H9 (cell line): Measurements from ENCODE around the gene RARB. TPM values are rescaled to one million over a fixed set of nuclear protein-coding genes. Genes with fewer than 3 reads are reported as not detected.

ENCODE experiments used
- DNase-seq: peaks from one replicate; pipeline ENCODE4 v3.0.0-alpha.2; 2017
- H2AFZ ChIP-seq: one replicate; pipeline ENCODE4 v1.6.1; 2013; ENCODE audit warnings: mild to moderate bottlenecking, low read length, control low read depth, moderate library complexity
- H2AK5ac ChIP-seq: 2 replicates; pipeline ENCODE4 v1.6.1; 2013; ENCODE audit warnings: low read length, control low read depth, mixed read lengths; ENCODE audit not compliant: insufficient read length
- H2BK120ac ChIP-seq: one replicate; pipeline ENCODE4 v1.6.1; 2013; ENCODE audit warnings: low read depth, mild to moderate bottlenecking, low read length, control low read depth, inconsistent platforms; ENCODE audit not compliant: poor library complexity, severe bottlenecking
- H2BK12ac ChIP-seq: 2 replicates; pipeline ENCODE4 v1.6.1; 2013; ENCODE audit warnings: low read length, control low read depth, mixed read lengths, low read depth; ENCODE audit not compliant: insufficient read length
- H2BK15ac ChIP-seq: 2 replicates; pipeline ENCODE4 v1.6.1; 2013; ENCODE audit warnings: low read depth, low read length, control low read depth
- H2BK20ac ChIP-seq: one replicate; pipeline ENCODE4 v1.6.1; 2013; ENCODE audit warnings: low read depth, mild to moderate bottlenecking, low read length, control low read depth, inconsistent platforms; ENCODE audit not compliant: poor library complexity, severe bottlenecking
- H2BK5ac ChIP-seq: 2 replicates; pipeline ENCODE4 v1.6.1; 2013; ENCODE audit warnings: low read length, control low read depth, mixed read lengths; ENCODE audit not compliant: insufficient read length
- H3K14ac ChIP-seq: 2 replicates; pipeline ENCODE4 v1.6.1; 2013; ENCODE audit warnings: low read length, control low read depth; ENCODE audit not compliant: insufficient read depth
- H3K18ac ChIP-seq: 2 replicates; pipeline ENCODE4 v1.6.1; 2013; ENCODE audit warnings: low read depth, mild to moderate bottlenecking, mixed read lengths, low read length, control low read depth; ENCODE audit not compliant: insufficient read length
- H3K23ac ChIP-seq: 2 replicates; pipeline ENCODE4 v1.6.1; 2013; ENCODE audit warnings: low read length, control low read depth, mixed read lengths, low read depth; ENCODE audit not compliant: insufficient read length
- H3K23me2 ChIP-seq: 2 replicates; pipeline ENCODE4 v1.6.1; 2013; ENCODE audit warnings: low read depth, mild to moderate bottlenecking, mixed read lengths, low read length, control low read depth; ENCODE audit not compliant: insufficient read length, poor library complexity, severe bottlenecking
- H3K27ac ChIP-seq: 2 replicates; pipeline ENCODE4 v1.5.1; 2013; ENCODE audit warnings: low read length, control low read depth, mixed read lengths, low read depth; ENCODE audit not compliant: insufficient read length
- H3K27me3 ChIP-seq: 2 replicates; pipeline ENCODE4 v1.6.1; 2013; ENCODE audit warnings: low read length, control low read depth, inconsistent platforms; ENCODE audit not compliant: insufficient read depth
- H3K4ac ChIP-seq: 2 replicates; pipeline ENCODE4 v1.6.1; 2013; ENCODE audit warnings: low read depth, mild to moderate bottlenecking, control low read depth, inconsistent platforms, low read length, moderate library complexity
- H3K4me1 ChIP-seq: 2 replicates; pipeline ENCODE4 v1.6.1; 2013; ENCODE audit warnings: low read length, control low read depth, inconsistent platforms; ENCODE audit not compliant: insufficient read depth
- H3K4me2 ChIP-seq: 2 replicates; pipeline ENCODE4 v1.6.1; 2013; ENCODE audit warnings: low read length, control low read depth, mixed read lengths; ENCODE audit not compliant: insufficient read length, insufficient read depth
- H3K56ac ChIP-seq: 2 replicates; pipeline ENCODE4 v1.6.1; 2013; ENCODE audit warnings: low read depth, mild to moderate bottlenecking, mixed read lengths, low read length, control low read depth; ENCODE audit not compliant: insufficient read length
- H3K79me1 ChIP-seq: 2 replicates; pipeline ENCODE4 v1.6.1; 2013; ENCODE audit warnings: low read depth, mild to moderate bottlenecking, moderate library complexity, low read length, control low read depth, inconsistent platforms; ENCODE audit not compliant: insufficient read depth, poor library complexity, severe bottlenecking
- H3K79me2 ChIP-seq: 2 replicates; pipeline ENCODE4 v1.6.1; 2013; ENCODE audit warnings: low read length, control low read depth, inconsistent platforms; ENCODE audit not compliant: insufficient read depth
- H3K9ac ChIP-seq: 2 replicates; pipeline ENCODE4 v1.6.1; 2013; ENCODE audit warnings: low read length, control low read depth, mixed read lengths; ENCODE audit not compliant: insufficient read length; ENCODE audit errors: extremely low read depth
- H3K9me3 ChIP-seq: one replicate; pipeline ENCODE4 v1.6.1; 2013; ENCODE audit warnings: low read depth, low read length, inconsistent platforms; ENCODE audit not compliant: control insufficient read depth
- H3T11ph ChIP-seq: one replicate; pipeline ENCODE4 v1.6.1; 2013; ENCODE audit warnings: mild to moderate bottlenecking, low read length, control low read depth, inconsistent platforms
- H4K20me1 ChIP-seq: one replicate; pipeline ENCODE4 v1.6.1; 2013; ENCODE audit not compliant: control insufficient read depth, insufficient read length, insufficient read depth
- H4K5ac ChIP-seq: 2 replicates; pipeline ENCODE4 v1.6.1; 2013; ENCODE audit warnings: low read depth, mild to moderate bottlenecking, mixed read lengths, low read length, control low read depth; ENCODE audit not compliant: insufficient read length
- H4K8ac ChIP-seq: replicated peaks from 2 replicates; pipeline ENCODE4 v1.6.1; 2013; ENCODE audit warnings: low read length, control low read depth, mixed read lengths, low read depth; ENCODE audit not compliant: insufficient read length
- H4K91ac ChIP-seq: 2 replicates; pipeline ENCODE4 v1.6.1; 2013; ENCODE audit warnings: low read depth, mild to moderate bottlenecking, moderate library complexity, mixed read lengths, low read length, control low read depth; ENCODE audit not compliant: insufficient read length
- H3K27ac Mint-ChIP-seq, 3 experiments: 2 replicates in 2 of 3; 3 replicates in 1 of 3; pipeline ENCODE4 v1.8.0; 2020 to 2021; ENCODE audit warnings: mixed read lengths in 3 of 3, mild to moderate bottlenecking in 1 of 3, moderate library complexity in 1 of 3
- H3K27me3 Mint-ChIP-seq: 2 replicates; pipeline ENCODE4 v1.8.0; 2021; ENCODE audit warnings: low read depth, mild to moderate bottlenecking, moderate library complexity, mixed read lengths
- H3K36me3 Mint-ChIP-seq, 3 experiments: 2 replicates in 2 of 3; 3 replicates in 1 of 3; pipeline ENCODE4 v1.8.0; 2020 to 2021; ENCODE audit warnings: low read depth in 3 of 3, mixed read lengths in 3 of 3; ENCODE audit not compliant: insufficient read depth in 1 of 3
- H3K4me1 Mint-ChIP-seq, 2 experiments: 2 replicates each; pipeline ENCODE4 v1.8.0; 2020; ENCODE audit warnings: mixed read lengths in 2 of 2
- H3K4me3 Mint-ChIP-seq, 2 experiments: 2 replicates in 1 of 2; 3 replicates in 1 of 2; pipeline ENCODE4 v1.8.0; 2020 to 2021; ENCODE audit warnings: mild to moderate bottlenecking in 2 of 2, mixed read lengths in 2 of 2, moderate library complexity in 1 of 2
- H3K9me3 Mint-ChIP-seq, 2 experiments: 2 replicates in 1 of 2; 3 replicates in 1 of 2; pipeline ENCODE4 v1.8.0; 2020; ENCODE audit warnings: mild to moderate bottlenecking in 2 of 2, mixed read lengths in 2 of 2, moderate library complexity in 1 of 2
- CTCF ChIP-seq: fragments of 200-600 bp; sonication (generic); conservative IDR thresholded peaks from 3 replicates; pipeline ENCODE4 v1.8.0; 2021; ENCODE audit warnings: antibody characterized with exemption, mild to moderate bottlenecking
- WGBS: extraction: QIAGEN DNeasy Blood & Tissue Kit; methylation state at CpG from one replicate; pipeline ENCODE4 v1.1.7; 2013; ENCODE audit warnings: missing lambda C conversion rate, low lambda C conversion rate, mixed read lengths; ENCODE audit not compliant: insufficient read length; ENCODE audit errors: extremely low coverage; 5-methylcytosine and 5-hydroxymethylcytosine counted together
- total RNA-seq: library from RNA; stranded (reverse); gene quantifications from 2 replicates; pipeline ENCODE4 v1.2.1, GENCODE V29; 2021

RARB gene
- total RNA-seq, 1 experiment from 2014 or later = 0.22 TPM

- no peaks in the 10 kb centered on the region for H4K20me1 ChIP-seq
- Mint-ChIP-seq H3K4me1 (peaks cover 9 to 11% of the 10 kb centered on the region in 2 experiments), H3K27ac (peak overlapping the region in 1 of 3 experiments; percentile 90; a peak in 2 of 7 replicates), H3K9me3 (no peaks in the 10 kb centered on the region; a peak in 1 of 5 replicates), H3K4me3 (no peak overlapping the region; a peak in 1 of 5 replicates), H3K27me3 (no peaks in the 10 kb centered on the region), H3K36me3 (no peaks in the 10 kb centered on the region; a peak in 1 of 7 replicates)
- no peak for DNase-seq
- H3K27ac ChIP-seq = no peak overlapping the region
- H2AFZ ChIP-seq = no peak overlapping the region
- no peak overlapping the region for H4K91ac ChIP-seq
- no peak for TF ChIP-seq CTCF
- WGBS = no CpG with 5 or more reads among the region's 3 CpGs
- H3T11ph ChIP-seq = no peak overlapping the region
- no peaks in the 10 kb centered on the region for H3K9me3 ChIP-seq
- no peak overlapping the region for H3K23ac ChIP-seq
- H3K9ac ChIP-seq = no peak overlapping the region
- H3K18ac ChIP-seq = no peak overlapping the region
- H2AK5ac ChIP-seq = no peak overlapping the region
- no peaks in the 10 kb centered on the region for H3K27me3 ChIP-seq
- no peak overlapping the region for H2BK15ac ChIP-seq
- H3K56ac ChIP-seq = no peak overlapping the region
- no peaks in the 10 kb centered on the region for H3K23me2 ChIP-seq
- H2BK20ac ChIP-seq = no peak overlapping the region
- H3K14ac ChIP-seq = no peak overlapping the region
- no peaks in the 10 kb centered on the region for H3K79me2 ChIP-seq
- H3K4ac ChIP-seq = no peak overlapping the region
- no peak overlapping the region for H3K4me2 ChIP-seq
- no peak overlapping the region for H2BK120ac ChIP-seq
- H2BK12ac ChIP-seq = no peak overlapping the region
- no peak overlapping the region for H4K8ac ChIP-seq
- no peak overlapping the region for H2BK5ac ChIP-seq
- no peaks in the 10 kb centered on the region for H3K4me1 ChIP-seq
- H4K5ac ChIP-seq = no peak overlapping the region
- no peaks in the 10 kb centered on the region for H3K79me1 ChIP-seq
These were observed 153.8 kb downstream of the RARB start for GRCh38 chr3:25581823-25582222.
